Measurements from ENCODE around the gene CMTM8.

- no peak for TF ChIP-seq POLR2AphosphoS5 (IDR thresholded peaks at IDR 0.05; ENCODE audit: insufficient read depth in 1 of 2, low read depth in 1 of 2)
- no peak for TF ChIP-seq CTCF (IDR thresholded peaks at IDR 0.05)
These were observed 117.3 kb downstream of the CMTM8 start for GRCh38 chr3:32355751-32356291.
